Stimulated activated CD4-positive, alpha-beta T cell treated with anti-CD3 and anti-CD28 coated beads, TNF-alpha, amount 100 ng/mL, for 48 hours (primary cell): ENCODE results near the gene MMP11.

ENCODE experiments used
- DNase-seq, 3 donors: peaks; one replicate each; pipeline ENCODE4 v3.0.0-alpha.2; 2020; ENCODE audit warnings: low read depth in 3 of 3

Gene MMP11

DNA sequence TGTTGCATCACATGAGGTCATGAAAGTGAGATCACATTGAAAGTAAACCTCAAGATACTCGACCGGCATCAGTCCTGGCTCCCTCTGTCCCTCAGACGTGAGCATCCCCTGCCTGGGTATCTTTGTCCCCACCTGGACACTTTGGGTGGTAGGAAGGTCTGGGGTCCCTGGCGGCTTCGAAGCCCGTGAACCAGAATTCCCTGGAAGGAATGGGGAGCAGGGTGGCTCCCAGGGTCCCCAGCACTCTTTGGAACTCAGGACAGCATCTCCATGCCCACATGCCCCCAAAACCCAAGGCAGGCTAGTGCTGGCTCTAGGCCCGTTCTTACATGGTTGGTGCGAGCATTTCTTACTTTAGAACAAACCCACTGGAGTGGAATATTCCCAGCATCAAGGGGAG, 58.6 kb downstream of the MMP11 start:
- no peak for DNase-seq

DNA sequence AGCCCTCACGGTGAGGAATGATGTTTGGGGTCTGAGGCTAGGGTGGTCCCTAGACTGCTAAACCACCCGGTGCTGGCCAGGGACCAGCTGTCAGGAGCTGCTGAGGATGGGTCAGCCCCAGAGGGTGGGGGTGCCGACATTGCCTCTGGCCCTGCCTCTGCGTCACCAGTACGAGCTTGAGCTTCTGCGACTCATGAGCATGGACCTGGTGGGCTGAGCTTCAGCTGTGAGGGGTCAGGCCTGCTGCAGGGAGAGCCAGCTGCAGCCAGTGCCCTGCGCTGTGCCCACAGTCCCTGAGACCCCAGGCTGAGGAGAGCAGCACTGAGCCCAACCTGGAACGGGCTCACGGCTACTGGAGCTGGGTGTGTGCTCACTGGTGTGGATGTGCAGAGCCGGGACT, 59.1 kb downstream of the MMP11 start:
- DNase-seq: no peak

DNA sequence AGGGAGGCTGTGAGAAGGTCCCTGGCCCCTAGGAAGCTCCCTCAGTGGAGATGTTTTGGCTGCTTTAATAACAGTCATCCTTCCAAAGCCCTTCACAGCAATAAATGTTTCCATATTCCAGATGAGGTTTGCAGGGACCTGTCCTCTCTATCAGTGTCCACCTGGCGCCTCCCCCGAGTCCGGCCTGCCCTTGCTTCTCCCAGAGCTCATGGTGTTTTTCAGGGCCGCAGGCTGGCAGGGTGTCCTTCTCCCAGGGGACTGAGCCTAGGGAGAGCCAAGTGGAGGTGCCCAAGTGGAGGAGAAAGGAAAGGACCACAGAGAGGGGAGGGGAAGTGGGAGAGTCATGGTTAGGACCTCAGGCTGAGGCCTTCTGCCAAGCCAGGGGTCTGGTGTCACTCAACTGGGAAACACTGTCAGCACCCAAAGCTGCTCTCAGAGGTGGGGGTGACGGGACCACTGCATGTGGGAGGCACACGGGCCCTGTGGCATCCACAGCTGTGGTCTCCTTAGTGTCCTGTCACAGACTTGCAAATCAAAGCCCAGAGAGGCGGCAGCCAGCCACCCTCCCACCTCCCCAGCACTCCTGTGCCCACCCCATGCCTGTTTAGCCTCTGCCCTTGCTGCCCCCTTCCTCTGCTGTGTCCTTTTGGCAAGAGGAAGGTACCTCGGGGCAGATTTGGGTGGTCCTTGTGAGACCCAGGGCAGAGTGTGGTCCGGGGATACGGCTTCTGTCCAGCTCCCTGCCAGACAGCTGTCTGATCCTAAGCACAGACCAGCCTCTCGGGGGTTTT, 59.8 kb downstream of the MMP11 start:
- DNase-seq: no peak

DNA sequence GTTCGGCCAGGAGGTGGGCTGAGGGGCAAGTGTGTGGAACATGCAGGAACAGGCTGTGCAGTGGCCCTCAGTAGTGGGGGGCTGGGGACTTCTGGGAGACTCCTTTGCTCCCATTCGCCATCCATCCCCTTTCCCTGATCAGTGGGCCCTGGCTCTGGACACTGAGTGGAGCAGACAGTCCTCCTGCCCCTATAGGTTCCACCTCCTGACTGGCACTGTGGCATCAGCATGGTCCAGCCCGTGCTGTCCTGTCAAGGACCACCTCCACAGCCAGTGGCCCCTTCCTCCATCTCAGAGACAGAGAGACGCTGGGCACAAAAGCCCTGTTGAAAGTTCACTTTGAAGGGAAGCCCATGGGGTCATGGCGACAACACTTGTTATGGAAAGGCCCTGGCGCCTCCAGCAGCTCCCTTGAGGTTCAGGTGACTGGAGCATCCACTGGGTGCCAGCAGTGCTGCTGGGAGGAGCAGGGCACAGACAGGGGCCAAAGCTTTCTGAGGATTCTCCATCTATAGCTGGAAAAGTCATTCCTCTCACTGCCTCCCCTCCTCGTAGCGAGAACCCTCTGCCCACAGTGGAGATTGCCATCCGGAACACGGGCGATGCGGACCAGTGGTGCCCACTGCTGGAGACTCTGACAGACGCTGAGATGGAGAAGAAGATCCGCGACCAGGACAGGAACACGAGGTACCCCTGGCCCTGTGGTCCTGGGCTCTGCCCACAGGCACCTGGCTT, 60.5 kb downstream of the MMP11 start:
- DNase-seq: no peak
